ENCODE results near the gene FHIT.

DNA sequence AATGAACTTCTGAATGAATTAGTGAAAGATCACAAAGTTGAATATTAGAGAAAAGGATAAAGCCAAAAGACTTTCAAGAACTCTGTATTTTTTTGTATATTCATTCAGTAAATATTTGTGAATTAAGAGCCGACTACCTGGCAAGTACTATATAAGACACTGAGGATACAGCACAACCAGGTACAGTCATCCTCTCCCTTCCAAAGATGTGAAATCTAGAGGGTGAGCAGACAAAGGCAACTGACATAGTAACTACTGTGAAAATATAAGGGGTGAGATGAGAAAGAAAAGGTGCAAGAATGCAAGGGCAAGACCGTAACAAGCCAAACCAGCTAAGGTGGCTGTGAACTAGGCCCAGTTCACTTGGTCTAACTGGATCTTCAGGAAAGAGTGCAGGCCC is 1226.9 kb downstream of the FHIT start:
- TF ChIP-seq, protein P1, sequence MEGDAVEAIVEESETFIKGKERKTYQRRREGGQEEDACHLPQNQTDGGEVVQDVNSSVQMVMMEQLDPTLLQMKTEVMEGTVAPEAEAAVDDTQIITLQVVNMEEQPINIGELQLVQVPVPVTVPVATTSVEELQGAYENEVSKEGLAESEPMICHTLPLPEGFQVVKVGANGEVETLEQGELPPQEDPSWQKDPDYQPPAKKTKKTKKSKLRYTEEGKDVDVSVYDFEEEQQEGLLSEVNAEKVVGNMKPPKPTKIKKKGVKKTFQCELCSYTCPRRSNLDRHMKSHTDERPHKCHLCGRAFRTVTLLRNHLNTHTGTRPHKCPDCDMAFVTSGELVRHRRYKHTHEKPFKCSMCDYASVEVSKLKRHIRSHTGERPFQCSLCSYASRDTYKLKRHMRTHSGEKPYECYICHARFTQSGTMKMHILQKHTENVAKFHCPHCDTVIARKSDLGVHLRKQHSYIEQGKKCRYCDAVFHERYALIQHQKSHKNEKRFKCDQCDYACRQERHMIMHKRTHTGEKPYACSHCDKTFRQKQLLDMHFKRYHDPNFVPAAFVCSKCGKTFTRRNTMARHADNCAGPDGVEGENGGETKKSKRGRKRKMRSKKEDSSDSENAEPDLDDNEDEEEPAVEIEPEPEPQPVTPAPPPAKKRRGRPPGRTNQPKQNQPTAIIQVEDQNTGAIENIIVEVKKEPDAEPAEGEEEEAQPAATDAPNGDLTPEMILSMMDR (IDR thresholded peaks at IDR 0.05 in 4 of 5, conservative IDR thresholded peaks at IDR 0.05 in 1 of 5), result no peak
- no peak for TF ChIP-seq POLR2A (IDR thresholded peaks at IDR 0.05)
